Astrocyte of the cerebellum (primary cell): ENCODE results near the gene CYP4F2.

Experiments
- DNase-seq: peaks from one replicate; pipeline ENCODE4 v3.0.0-alpha.2; 2011; ENCODE audit warnings: low read depth
- H3K4me3 ChIP-seq: 2 replicates; pipeline ENCODE4 v1.5.1; 2011; ENCODE audit warnings: mild to moderate bottlenecking, low read depth, low read length, moderate library complexity
- in situ Hi-C: cut with HindIII; loops from 2 replicates; pipeline ENCODE4 v1.10.0; 2017; ENCODE audit warnings: low sequenced_read_pairs
- TF ChIP-seq, protein P1 (sequence below): IDR thresholded peaks from 2 replicates; pipeline ENCODE4 v1.5.1; 2012; ENCODE audit warnings: low read length, low read depth, moderate library complexity, mild to moderate bottlenecking; ENCODE audit errors: missing control alignments

Gene CYP4F2, protein sequence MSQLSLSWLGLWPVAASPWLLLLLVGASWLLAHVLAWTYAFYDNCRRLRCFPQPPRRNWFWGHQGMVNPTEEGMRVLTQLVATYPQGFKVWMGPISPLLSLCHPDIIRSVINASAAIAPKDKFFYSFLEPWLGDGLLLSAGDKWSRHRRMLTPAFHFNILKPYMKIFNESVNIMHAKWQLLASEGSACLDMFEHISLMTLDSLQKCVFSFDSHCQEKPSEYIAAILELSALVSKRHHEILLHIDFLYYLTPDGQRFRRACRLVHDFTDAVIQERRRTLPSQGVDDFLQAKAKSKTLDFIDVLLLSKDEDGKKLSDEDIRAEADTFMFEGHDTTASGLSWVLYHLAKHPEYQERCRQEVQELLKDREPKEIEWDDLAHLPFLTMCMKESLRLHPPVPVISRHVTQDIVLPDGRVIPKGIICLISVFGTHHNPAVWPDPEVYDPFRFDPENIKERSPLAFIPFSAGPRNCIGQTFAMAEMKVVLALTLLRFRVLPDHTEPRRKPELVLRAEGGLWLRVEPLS

DNA sequence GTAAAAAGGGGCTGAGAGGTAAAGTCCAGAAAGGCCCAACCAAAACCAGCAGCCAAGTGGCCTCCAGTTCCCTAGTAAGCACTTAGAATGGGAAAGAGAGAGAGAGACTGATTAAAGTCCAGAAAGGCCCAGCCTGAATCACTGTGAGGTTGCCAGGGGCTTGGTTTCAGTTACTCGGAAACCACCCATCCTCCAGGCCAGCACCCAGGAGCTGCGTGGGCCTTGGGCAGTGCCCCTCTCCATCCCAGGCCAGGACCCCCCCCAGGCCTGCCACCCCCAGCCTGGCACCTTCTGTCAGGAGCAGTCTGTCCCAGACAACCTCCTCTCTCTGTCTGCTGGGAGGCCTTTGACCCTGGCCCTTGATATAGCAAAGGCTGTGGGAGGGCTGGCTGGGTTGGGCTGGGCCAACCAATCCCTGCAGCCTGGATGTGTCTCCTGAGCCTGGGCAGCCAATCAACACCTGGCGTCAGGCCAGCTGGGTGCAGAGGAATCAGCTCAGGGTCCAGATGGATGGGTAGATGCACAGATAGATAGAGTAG lies at the start of gene CYP4F2:
Gene CYP4F2, minus strand, starts transcription at position 337 of the 539 bp plus-strand sequence. CDS start 463 bp downstream, outside the sequence.
- no peak for DNase-seq
- TF ChIP-seq, protein P1, sequence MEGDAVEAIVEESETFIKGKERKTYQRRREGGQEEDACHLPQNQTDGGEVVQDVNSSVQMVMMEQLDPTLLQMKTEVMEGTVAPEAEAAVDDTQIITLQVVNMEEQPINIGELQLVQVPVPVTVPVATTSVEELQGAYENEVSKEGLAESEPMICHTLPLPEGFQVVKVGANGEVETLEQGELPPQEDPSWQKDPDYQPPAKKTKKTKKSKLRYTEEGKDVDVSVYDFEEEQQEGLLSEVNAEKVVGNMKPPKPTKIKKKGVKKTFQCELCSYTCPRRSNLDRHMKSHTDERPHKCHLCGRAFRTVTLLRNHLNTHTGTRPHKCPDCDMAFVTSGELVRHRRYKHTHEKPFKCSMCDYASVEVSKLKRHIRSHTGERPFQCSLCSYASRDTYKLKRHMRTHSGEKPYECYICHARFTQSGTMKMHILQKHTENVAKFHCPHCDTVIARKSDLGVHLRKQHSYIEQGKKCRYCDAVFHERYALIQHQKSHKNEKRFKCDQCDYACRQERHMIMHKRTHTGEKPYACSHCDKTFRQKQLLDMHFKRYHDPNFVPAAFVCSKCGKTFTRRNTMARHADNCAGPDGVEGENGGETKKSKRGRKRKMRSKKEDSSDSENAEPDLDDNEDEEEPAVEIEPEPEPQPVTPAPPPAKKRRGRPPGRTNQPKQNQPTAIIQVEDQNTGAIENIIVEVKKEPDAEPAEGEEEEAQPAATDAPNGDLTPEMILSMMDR = no peak
- no peak within 1 kb of the TSS for H3K4me3 ChIP-seq
- in situ Hi-C loops = no loop called here

DNA sequence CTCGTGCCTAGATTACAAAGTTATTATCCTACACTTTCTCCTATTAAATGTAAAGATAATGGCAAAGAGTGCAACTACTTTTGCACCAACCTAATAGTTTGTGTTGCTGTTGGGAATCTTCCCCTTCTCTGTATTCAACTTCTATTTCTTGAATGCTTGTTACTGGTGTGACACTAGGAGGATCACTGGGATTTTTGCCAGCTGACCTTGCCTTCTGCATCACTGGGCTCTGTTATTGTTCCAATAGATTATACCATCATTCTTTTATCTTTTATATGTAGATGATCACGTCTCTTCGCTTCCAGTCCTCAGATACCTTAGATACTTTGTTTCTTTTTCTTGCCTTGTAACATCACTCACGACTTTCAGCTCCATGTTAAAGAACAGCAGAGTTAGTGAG lies 47.4 kb upstream of the CYP4F2 start:
- in situ Hi-C loops = no loop called here
- TF ChIP-seq, protein P1 = no peak
- no peak for DNase-seq
- no peak overlapping the region for H3K4me3 ChIP-seq

DNA sequence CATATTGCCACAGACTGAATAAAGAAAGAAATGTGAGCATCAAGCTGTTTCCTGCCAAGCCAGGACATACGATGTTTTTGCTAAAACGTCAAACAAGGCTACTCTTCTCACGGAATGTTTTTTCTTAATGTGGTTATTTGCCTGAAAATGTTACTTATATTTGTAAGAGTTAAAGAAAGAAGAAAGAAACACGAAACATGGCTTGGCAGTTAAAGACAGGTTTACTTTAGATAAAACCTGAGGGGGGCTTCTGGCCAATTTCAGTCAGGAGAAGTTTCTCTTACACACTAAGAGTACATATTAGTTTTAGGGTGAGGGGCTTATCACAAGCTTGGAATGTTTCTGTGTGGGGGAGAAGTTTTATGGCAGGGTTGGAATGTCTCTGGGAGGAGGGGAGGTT lies 46.5 kb upstream of the CYP4F2 start:
- TF ChIP-seq, protein P1 = no peak
- in situ Hi-C loops = no loop called here
- DNase-seq = no peak
- H3K4me3 ChIP-seq = no peak overlapping the region

DNA sequence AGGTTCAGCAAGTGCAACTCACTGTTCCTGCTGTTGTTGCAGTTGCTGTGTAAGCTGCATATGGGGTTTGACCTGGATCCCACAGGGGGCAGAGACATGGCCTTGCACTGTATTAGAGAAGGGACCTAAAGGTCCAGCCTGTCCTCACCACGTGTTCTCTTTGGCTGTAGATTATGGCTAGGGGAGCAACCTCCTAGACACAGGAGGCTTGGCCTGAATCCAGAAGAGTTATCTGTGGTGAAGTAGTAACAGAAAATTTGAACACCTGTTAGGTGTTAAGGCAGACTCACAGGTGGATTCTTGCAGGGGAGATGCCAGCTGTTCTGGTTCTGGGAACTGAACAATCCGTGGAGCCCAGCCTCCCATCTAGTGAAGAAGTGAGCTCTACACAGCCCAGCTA lies 39.9 kb upstream of the CYP4F2 start:
- H3K4me3 ChIP-seq = no peak overlapping the region
- in situ Hi-C loops = no loop called here
- no peak for DNase-seq
- TF ChIP-seq, protein P1 = no peak

DNA sequence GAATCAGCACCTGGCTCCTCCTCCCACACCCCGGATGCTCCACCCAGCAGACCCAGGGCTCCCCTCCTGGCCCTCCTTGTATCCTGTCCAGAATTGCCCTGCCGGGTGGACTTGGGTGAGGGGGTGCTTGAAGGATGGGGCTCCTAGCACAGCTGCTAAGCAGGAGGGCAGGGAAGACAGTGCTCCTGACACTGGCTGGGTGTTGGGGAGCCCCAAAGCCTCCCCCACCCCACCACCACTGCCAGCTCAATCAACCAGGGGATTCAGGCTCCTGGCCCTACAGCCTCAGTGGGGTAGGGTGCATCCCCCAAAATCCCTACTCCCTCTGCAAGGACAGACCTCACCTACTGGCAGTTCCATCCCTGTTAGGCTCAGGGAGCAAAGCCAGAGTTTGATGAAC lies 39.1 kb upstream of the CYP4F2 start:
- TF ChIP-seq, protein P1 = no peak
- no peak overlapping the region for H3K4me3 ChIP-seq
- no peak for DNase-seq
- in situ Hi-C loops = no loop called here

DNA sequence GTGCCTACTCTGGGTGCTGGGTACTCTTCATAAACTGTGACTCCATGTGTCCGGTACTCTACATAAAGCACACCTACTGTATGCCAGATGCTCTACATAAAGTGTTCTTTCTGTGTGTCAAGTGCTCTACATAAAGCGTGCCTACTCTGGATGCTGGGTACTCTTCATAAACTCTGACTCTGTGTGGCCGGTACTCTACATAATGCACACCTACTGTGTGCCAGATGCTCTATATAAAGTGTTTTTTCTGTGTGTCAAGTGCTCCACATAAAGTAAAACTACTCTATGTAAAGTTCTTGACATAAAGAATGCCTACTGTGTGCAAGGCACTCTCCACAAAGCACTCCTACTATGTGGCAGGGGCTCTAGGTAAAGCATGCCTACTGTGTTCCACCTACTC lies 38.3 kb upstream of the CYP4F2 start:
- no peak for DNase-seq
- TF ChIP-seq, protein P1 = no peak
- H3K4me3 ChIP-seq = no peak overlapping the region
- in situ Hi-C loops = no loop called here
